HCT116 (cell line): Measurements from ENCODE around the gene EMC10. TPM values are rescaled to one million over a fixed set of nuclear protein-coding genes. Genes with fewer than 3 reads are reported as not detected.

ENCODE experiments used
- ATAC-seq: fragments of 200-7000 bp; cut with Tn5 transposase; 2 replicates; pipeline ENCODE4 v1.9.1; 2020; ENCODE audit warnings: mild to moderate bottlenecking, moderate library complexity
- BruUV-seq: library from RNA; stranded (reverse); fragments of 400-500 nt; replicated peaks from 2 replicates; lab custom pipeline; 2021; lab: Mats Ljungman, UMichigan
- CTCF ChIA-PET: fragments of 300-600 bp; sonication (Branson Sonifier 250); formaldehyde crosslinking; loops from one replicate; lab custom pipeline; 2021; ENCODE audit warnings: antibody characterized with exemption; lab: Charles Lee
- POLR2A ChIA-PET: fragments of 300-600, 350-600 bp; sonication (Branson Sonifier 250); formaldehyde crosslinking; loops from one replicate; lab custom pipeline; 2021; ENCODE audit warnings: antibody characterized with exemption; lab: Charles Lee
- RAD21 ChIA-PET, 2 experiments: fragments of 300-600 bp; sonication (Branson Sonifier 250); formaldehyde crosslinking; loops; one replicate each; lab custom pipeline; 2023; ENCODE audit warnings: low total read pairs in 2 of 2; ENCODE audit not compliant: uncharacterized antibody in 2 of 2, unreplicated experiment in 2 of 2, low non-redundant PET in 1 of 2; lab: Charles Lee
- DNase-seq: peaks from one replicate; pipeline ENCODE4 v3.0.0-alpha.2; 2010; ENCODE audit warnings: low read depth, low spot score
- H2AFZ ChIP-seq: fragments of 200-600 bp; shearing (Covaris generic), sonication (generic); 2 replicates; pipeline ENCODE4 v1.6.1; 2017; ENCODE audit warnings: low read depth, mixed run types, mixed read lengths, antibody characterized with exemption, low read length; ENCODE audit not compliant: poor library complexity, severe bottlenecking
- H3K27ac ChIP-seq: 2 replicates; pipeline ENCODE4 v1.5.1; 2012; ENCODE audit warnings: low read depth, low read length
- H3K27me3 ChIP-seq: fragments of 200-600 bp; sonication (generic); 2 replicates; pipeline ENCODE4 v1.6.1; 2016; ENCODE audit warnings: mixed run types, low read length, mixed read lengths; ENCODE audit not compliant: insufficient read depth
- H3K36me3 ChIP-seq, 2 experiments: fragments of 200-500 bp in 1 of 2; fragments of 200-600 bp in 1 of 2; sonication (Bioruptor generic) in 1 of 2; sonication (generic) in 1 of 2; 2 replicates each; pipeline versions ENCODE4 v1.5.1 to v1.6.1; 2014 to 2016; ENCODE audit warnings: low read length in 2 of 2, inconsistent platforms in 1 of 2, mixed read lengths in 1 of 2, mixed run types in 1 of 2; ENCODE audit not compliant: insufficient read depth in 2 of 2, control insufficient read depth in 1 of 2
- H3K4me1 ChIP-seq, 2 experiments: fragments of 200-600 bp in 1 of 2; sonication (generic) in 1 of 2; 2 replicates each; pipeline versions ENCODE4 v1.5.1 to v1.6.1; 2012 to 2017; ENCODE audit warnings: low read length in 2 of 2, inconsistent platforms in 1 of 2, mild to moderate bottlenecking in 1 of 2, mixed read lengths in 1 of 2, mixed run types in 1 of 2, moderate library complexity in 1 of 2; ENCODE audit not compliant: insufficient read depth in 2 of 2, control insufficient read depth in 1 of 2
- H3K4me2 ChIP-seq: fragments of 200-600 bp; sonication (generic); 2 replicates; pipeline ENCODE4 v1.6.1; 2017; ENCODE audit warnings: mixed run types, low read length, mixed read lengths
- H3K4me3 ChIP-seq, 2 experiments: fragments of 200-600 bp in 1 of 2; sonication (generic) in 1 of 2; replicated peaks in 1 of 2; 2 replicates each; pipeline ENCODE4 v1.5.1; 2011 to 2016; ENCODE audit warnings: low read length in 2 of 2, control low read depth in 1 of 2, low read depth in 1 of 2, mild to moderate bottlenecking in 1 of 2, mixed read lengths in 1 of 2, mixed run types in 1 of 2
- H3K79me2 ChIP-seq: fragments of 200-600 bp; sonication (generic); 2 replicates; pipeline ENCODE4 v1.6.1; 2017; ENCODE audit warnings: mild to moderate bottlenecking, mixed run types, low read length, moderate library complexity, mixed read lengths; ENCODE audit not compliant: insufficient read depth
- H3K9ac ChIP-seq: fragments of 200-600 bp; sonication (generic); 2 replicates; pipeline ENCODE4 v1.6.1; 2016; ENCODE audit warnings: low read length, mixed read lengths
- H3K9me2 ChIP-seq: fragments of 200-600 bp; sonication (generic), shearing (Covaris generic); 2 replicates; pipeline ENCODE4 v1.6.1; 2017; ENCODE audit warnings: mixed run types, mild to moderate bottlenecking, moderate library complexity; ENCODE audit not compliant: insufficient read depth
- H3K9me3 ChIP-seq, 2 experiments: fragments of 200-500 bp in 1 of 2; fragments of 200-600 bp in 1 of 2; sonication (Bioruptor generic) in 1 of 2; sonication (generic) in 1 of 2; 2 replicates each; pipeline ENCODE4 v1.6.1; 2014 to 2017; ENCODE audit warnings: low read length in 2 of 2, mixed read lengths in 2 of 2, inconsistent platforms in 1 of 2, low read depth in 1 of 2, mild to moderate bottlenecking in 1 of 2, mixed run types in 1 of 2, moderate library complexity in 1 of 2; ENCODE audit not compliant: control insufficient read depth in 1 of 2, insufficient read depth in 1 of 2
- H4K20me1 ChIP-seq: fragments of 200-600 bp; sonication (generic), shearing (Covaris generic); 2 replicates; pipeline ENCODE4 v1.6.1; 2017; ENCODE audit warnings: mixed run types, mild to moderate bottlenecking, moderate library complexity; ENCODE audit not compliant: insufficient read depth
- ATF3 ChIP-seq: IDR thresholded peaks from 2 replicates; pipeline ENCODE4 v1.6.1; 2012
- CBX3 ChIP-seq: IDR thresholded peaks from 2 replicates; pipeline ENCODE4 v1.6.1; 2012; ENCODE audit warnings: low read depth
- CTCF ChIP-seq, 3 experiments: fragments of 200-600 bp in 1 of 3; sonication (generic) in 1 of 3; IDR thresholded peaks in 2 of 3; conservative IDR thresholded peaks in 1 of 3; 2 replicates each; pipeline ENCODE4 v1.5.1; 2012 to 2017; ENCODE audit warnings: low read depth in 2 of 3, low read length in 2 of 3, antibody characterized with exemption in 1 of 3, borderline replicate concordance in 1 of 3, control low read depth in 1 of 3, mild to moderate bottlenecking in 1 of 3, mixed read lengths in 1 of 3, mixed run types in 1 of 3, moderate library complexity in 1 of 3; ENCODE audit not compliant: insufficient read depth in 1 of 3
- ELF1 ChIP-seq: IDR thresholded peaks from 2 replicates; pipeline ENCODE4 v1.6.1; 2012; ENCODE audit warnings: low read depth, borderline replicate concordance
- EZH2 ChIP-seq: fragments of 200-600 bp; sonication (generic); IDR thresholded peaks from 2 replicates; pipeline ENCODE4 v1.6.1; 2017; ENCODE audit warnings: antibody characterized with exemption, mixed run types
- FOSL1 ChIP-seq: IDR thresholded peaks from 2 replicates; pipeline ENCODE4 v1.6.1; 2012; ENCODE audit warnings: low read depth
- JUND ChIP-seq: IDR thresholded peaks from 2 replicates; pipeline ENCODE4 v1.6.1; 2012
- MAX ChIP-seq: IDR thresholded peaks from 2 replicates; pipeline ENCODE4 v1.6.1; 2012
- POLR2A ChIP-seq: IDR thresholded peaks from 2 replicates; pipeline ENCODE4 v1.7.0; 2011; ENCODE audit warnings: borderline replicate concordance; ENCODE audit not compliant: insufficient read depth, insufficient read length; ENCODE audit errors: extremely low read depth
- POLR2AphosphoS5 ChIP-seq: IDR thresholded peaks from 2 replicates; pipeline ENCODE4 v1.6.1; 2011; ENCODE audit warnings: mild to moderate bottlenecking, low read depth, low read length, moderate library complexity
- SRF ChIP-seq: IDR thresholded peaks from 2 replicates; pipeline ENCODE4 v1.6.1; 2012; ENCODE audit warnings: low read depth
- TCF7L2 ChIP-seq: IDR thresholded peaks from 2 replicates; pipeline ENCODE4 v1.7.0; 2011; ENCODE audit warnings: borderline replicate concordance, inconsistent platforms; ENCODE audit not compliant: insufficient read depth, insufficient read length; ENCODE audit errors: extremely low read depth
- YY1 ChIP-seq: IDR thresholded peaks from 2 replicates; pipeline ENCODE4 v1.6.1; 2011; ENCODE audit warnings: low read length, low read depth, moderate library complexity, mild to moderate bottlenecking; ENCODE audit not compliant: insufficient replicate concordance; ENCODE audit errors: extremely low read depth
- ZBTB33 ChIP-seq: IDR thresholded peaks from 2 replicates; pipeline ENCODE4 v1.6.1; 2011; ENCODE audit warnings: mild to moderate bottlenecking, low read length, moderate library complexity; ENCODE audit not compliant: insufficient replicate concordance; ENCODE audit errors: extremely low read depth
- intact Hi-C: fragments of 100-400 bp; cut with micrococcal nuclease; formaldehyde crosslinking; loops from 2 replicates; pipeline ENCODE4 v1.10.0; 2022
- total RNA-seq: library from RNA; stranded (reverse); gene quantifications from one replicate; pipeline ENCODE4 v1.2.1, GENCODE V29; 2021; ENCODE audit not compliant: unreplicated experiment

Gene EMC10
- total RNA-seq, 1 experiment from 2014 or later, result 92.4 TPM

GRCh38 chr19:50449236-50449899 is 26.9 kb upstream of the EMC10 start:
- Histone ChIP-seq H4K20me1 (no peaks in the 10 kb centered on the region), H3K9me2 (no peaks in the 10 kb centered on the region), H3K9ac (no peak overlapping the region), H2AFZ (no peak overlapping the region), H3K27ac (no peak overlapping the region), H3K4me2 (no peak overlapping the region), H3K4me1 (no peaks in the 10 kb centered on the region), H3K27me3 (no peaks in the 10 kb centered on the region)
- BruUV-seq, result no TSS peak
- DNase-seq, result no peak
- ChIA-PET POLR2A (no interaction called here), CTCF (no interaction called here), RAD21 (no interaction called here)
- ATAC-seq, result no peak
- TF ChIP-seq YY1, result no peak
- no peak for TF ChIP-seq EZH2
- no peak for TF ChIP-seq CBX3
- no peak for TF ChIP-seq TCF7L2
- no peak for TF ChIP-seq ELF1
- no peak for TF ChIP-seq ZBTB33
- TF ChIP-seq POLR2A, result no peak
- TF ChIP-seq POLR2AphosphoS5, result no peak
- no peak for TF ChIP-seq FOSL1
- no peak for TF ChIP-seq MAX
- no peak for TF ChIP-seq SRF
- no peak for TF ChIP-seq ATF3
- TF ChIP-seq CTCF (IDR thresholded peaks at IDR 0.05 in 2 of 3, conservative IDR thresholded peaks at IDR 0.05 in 1 of 3; ENCODE audit: borderline replicate concordance in 1 of 3, insufficient read depth in 1 of 3, low read depth in 2 of 3, low read length in 2 of 3), result no peak
- TF ChIP-seq JUND, result no peak
- TF ChIP-seq, all 23 proteins: peak for 0
- Histone ChIP-seq H3K79me2 (no peaks in the 10 kb centered on the region), H3K9me3 (no peaks in the 10 kb centered on the region; a peak in 1 of 4 replicates), H3K4me3 (no peak overlapping the region), H3K36me3 (no peaks in the 10 kb centered on the region)
- intact Hi-C loops, result no loop called here
